CD8-positive, alpha-beta memory T cell (primary cell): Measurements from ENCODE around the gene TPR. TPM values are rescaled to one million over a fixed set of nuclear protein-coding genes. Genes with fewer than 3 reads are reported as not detected.

Experiments
- CTCF ChIA-PET: fragments of 350-600 bp; sonication (Branson Sonifier 250); formaldehyde crosslinking; loops from one replicate; lab custom pipeline; 2021; ENCODE audit warnings: antibody characterized with exemption; lab: Charles Lee
- POLR2A ChIA-PET: fragments of 350-600 bp; sonication (Branson Sonifier 250); formaldehyde crosslinking; loops from one replicate; lab custom pipeline; 2021; ENCODE audit warnings: antibody characterized with exemption; lab: Charles Lee
- DNase-seq, 5 donors: peaks; one replicate each; pipeline versions ENCODE4 v3.0.0 to v3.0.0-alpha.2; 2020 to 2022; ENCODE audit warnings: mixed read lengths in 1 of 5
- H3K27ac ChIP-seq: one replicate; pipeline ENCODE4 v1.7.0; 2013; ENCODE audit warnings: low read depth, mild to moderate bottlenecking, low read length, moderate library complexity
- H3K27me3 ChIP-seq: 2 replicates; pipeline ENCODE4 v1.7.0; 2013; ENCODE audit warnings: low read length, mild to moderate bottlenecking; ENCODE audit not compliant: insufficient read depth, poor library complexity, severe bottlenecking
- H3K36me3 ChIP-seq: 2 replicates; pipeline ENCODE4 v1.7.0; 2013; ENCODE audit warnings: mild to moderate bottlenecking, low read length, moderate library complexity; ENCODE audit not compliant: insufficient read depth
- H3K4me1 ChIP-seq: 2 replicates; pipeline ENCODE4 v1.7.0; 2013; ENCODE audit warnings: mild to moderate bottlenecking, low read length, moderate library complexity; ENCODE audit not compliant: insufficient read depth
- H3K4me3 ChIP-seq: 2 replicates; pipeline ENCODE4 v1.7.0; 2013; ENCODE audit warnings: mild to moderate bottlenecking, low read length
- H3K9me3 ChIP-seq: 2 replicates; pipeline ENCODE4 v1.7.0; 2013; ENCODE audit warnings: mild to moderate bottlenecking, low read length
- H3K27ac Mint-ChIP-seq, 8 donors: one replicate each; pipeline ENCODE4 v1.8.0; 2020 to 2021; ENCODE audit warnings: mixed read lengths in 8 of 8, mild to moderate bottlenecking in 6 of 8, inconsistent platforms in 3 of 8, moderate library complexity in 3 of 8
- H3K27me3 Mint-ChIP-seq, 2 donors: one replicate each; pipeline ENCODE4 v1.8.0; 2020 to 2021; ENCODE audit warnings: mixed read lengths in 2 of 2, mild to moderate bottlenecking in 1 of 2, moderate library complexity in 1 of 2
- H3K36me3 Mint-ChIP-seq, 3 donors: one replicate each; pipeline ENCODE4 v1.8.0; 2020 to 2021; ENCODE audit warnings: mixed read lengths in 3 of 3, inconsistent platforms in 1 of 3, mild to moderate bottlenecking in 1 of 3
- H3K4me1 Mint-ChIP-seq, 3 donors: one replicate each; pipeline ENCODE4 v1.8.0; 2020 to 2021; ENCODE audit warnings: mixed read lengths in 3 of 3, inconsistent platforms in 1 of 3, mild to moderate bottlenecking in 1 of 3
- H3K4me3 Mint-ChIP-seq, 7 donors: one replicate each; pipeline ENCODE4 v1.8.0; 2020 to 2021; ENCODE audit warnings: mixed read lengths in 7 of 7, mild to moderate bottlenecking in 6 of 7, moderate library complexity in 4 of 7, inconsistent platforms in 2 of 7
- H3K9me3 Mint-ChIP-seq, 5 donors: one replicate each; pipeline ENCODE4 v1.8.0; 2020 to 2022; ENCODE audit warnings: mixed read lengths in 5 of 5, mild to moderate bottlenecking in 3 of 5, moderate library complexity in 2 of 5, inconsistent platforms in 1 of 5
- polyA plus RNA-seq: library from polyadenylated mRNA; unstranded; fragments of 300-500 nt; fragmentation: Illumina TruSeq; gene quantifications from one replicate; pipeline ENCODE4 v1.2.3, GENCODE V29; 2021
- total RNA-seq, 2 experiments: library from RNA; stranded (reverse); gene quantifications; one replicate each; pipeline ENCODE4 v1.2.3, GENCODE V29; 2021

The TPR gene
- total and polyA plus RNA-seq, 3 experiments from 2014 or later, result 73.4 to 117 (median 111) TPM

- DNase-seq, result no peak
- Mint-ChIP-seq H3K27ac (no peak overlapping the region), H3K36me3 (no peaks in the 10 kb centered on the region), H3K4me3 (no peak overlapping the region), H3K9me3 (no peaks in the 10 kb centered on the region), H3K4me1 (peaks cover 1 to 6% (median 2%) of the 10 kb centered on the region in 3 donors), H3K27me3 (peaks cover 0 to 7% of the 10 kb centered on the region in 2 donors)
- H3K9me3 ChIP-seq, result no peaks in the 10 kb centered on the region
- H3K27me3 ChIP-seq, result no peaks in the 10 kb centered on the region
- ChIA-PET CTCF (no interaction called here), POLR2A (no interaction called here)
- no peak overlapping the region for H3K27ac ChIP-seq
- H3K36me3 ChIP-seq, result no peaks in the 10 kb centered on the region
- H3K4me1 ChIP-seq, result peaks cover 29% of the 10 kb centered on the region
- no peak overlapping the region for H3K4me3 ChIP-seq
Measured at GRCh38 chr1:186298851-186299250, 76.2 kb downstream of the TPR start.

GRCh38 chr1:186297439-186298045 is 77.5 kb downstream of the TPR start:
- no peaks in the 10 kb centered on the region for H3K36me3 ChIP-seq
- peaks cover 16% of the 10 kb centered on the region for H3K4me1 ChIP-seq
- H3K4me3 ChIP-seq, result no peak overlapping the region
- Mint-ChIP-seq H3K4me1 (peaks cover 0 to 5% (median 0%) of the 10 kb centered on the region in 3 donors), H3K27ac (no peak overlapping the region), H3K9me3 (no peaks in the 10 kb centered on the region), H3K36me3 (no peaks in the 10 kb centered on the region), H3K4me3 (no peak overlapping the region), H3K27me3 (peaks cover 0 to 12% of the 10 kb centered on the region in 2 donors)
- CTCF ChIA-PET, result no interaction called here
- POLR2A ChIA-PET, result no interaction called here
- no peak for DNase-seq
- no peaks in the 10 kb centered on the region for H3K9me3 ChIP-seq
- H3K27ac ChIP-seq, result no peak overlapping the region
- H3K27me3 ChIP-seq, result no peaks in the 10 kb centered on the region

GRCh38 chr1:186295980-186296379 is 79.1 kb downstream of the TPR start, which contains the start of gene PRG4:
Gene PRG4, plus strand, starts transcription at chr1:186296279.
- POLR2A ChIA-PET, result no interaction called here
- CTCF ChIA-PET, result no interaction called here

GRCh38 chr1:186292875-186293274 is 82.2 kb downstream of the TPR start:
- POLR2A ChIA-PET, result no interaction called here

More at GRCh38 chr1:186295980-186296379, 79.1 kb downstream of the TPR start, which contains the start of gene PRG4:
- Mint-ChIP-seq H3K4me3 (no peak within 1 kb of the TSS), H3K36me3 (no peaks in the 10 kb centered on the region), H3K4me1 (no peaks in the 10 kb centered on the region), H3K27me3 (peaks cover 0 to 12% of the 10 kb centered on the region in 2 donors), H3K27ac (no peak within 1 kb of the TSS), H3K9me3 (no peaks in the 10 kb centered on the region)
- no peak within 1 kb of the TSS for H3K27ac ChIP-seq
- no peaks in the 10 kb centered on the region for H3K36me3 ChIP-seq
- H3K4me3 ChIP-seq, result no peak within 1 kb of the TSS
- DNase-seq, result no peak
- H3K9me3 ChIP-seq, result no peaks in the 10 kb centered on the region
- H3K27me3 ChIP-seq, result no peaks in the 10 kb centered on the region
- peaks cover 9% of the 10 kb centered on the region for H3K4me1 ChIP-seq

GRCh38 chr1:186291271-186291670 is 83.8 kb downstream of the TPR start:
- H3K9me3 ChIP-seq, result no peaks in the 10 kb centered on the region
- no peak for DNase-seq
- H3K4me3 ChIP-seq, result no peak overlapping the region
- Mint-ChIP-seq H3K4me3 (no peak overlapping the region), H3K27me3 (peaks cover 6 to 43% of the 10 kb centered on the region in 2 donors), H3K36me3 (peaks cover 0 to 3% (median 2%) of the 10 kb centered on the region in 3 donors), H3K27ac (no peak overlapping the region), H3K9me3 (no peaks in the 10 kb centered on the region), H3K4me1 (peaks cover 4 to 25% (median 9%) of the 10 kb centered on the region in 3 donors)
- no peaks in the 10 kb centered on the region for H3K27me3 ChIP-seq
- CTCF ChIA-PET, result no interaction called here
- POLR2A ChIA-PET, result no interaction called here
- H3K27ac ChIP-seq, result no peak overlapping the region
- no peaks in the 10 kb centered on the region for H3K36me3 ChIP-seq
- peaks cover 45% of the 10 kb centered on the region for H3K4me1 ChIP-seq

More at GRCh38 chr1:186292875-186293274, 82.2 kb downstream of the TPR start:
- Histone ChIP-seq H3K4me1 (peaks cover 38% of the 10 kb centered on the region), H3K27ac (no peak overlapping the region), H3K9me3 (no peaks in the 10 kb centered on the region), H3K27me3 (no peaks in the 10 kb centered on the region), H3K36me3 (no peaks in the 10 kb centered on the region), H3K4me3 (no peak overlapping the region)
- Mint-ChIP-seq H3K4me3 (no peak overlapping the region), H3K4me1 (peaks cover 4 to 23% (median 9%) of the 10 kb centered on the region in 3 donors), H3K27me3 (peaks cover 1 to 27% of the 10 kb centered on the region in 2 donors), H3K36me3 (peaks cover 0 to 3% (median 2%) of the 10 kb centered on the region in 3 donors), H3K9me3 (no peaks in the 10 kb centered on the region), H3K27ac (no peak overlapping the region)
- CTCF ChIA-PET, result no interaction called here
- no peak for DNase-seq

GRCh38 chr1:186289943-186290545 is 85.0 kb downstream of the TPR start:
- CTCF ChIA-PET, result interaction anchor here (0.8 to 1.2 kb wide), 2 partner anchors 12 to 609 kb away, joined by 3 read pairs; no protein-coding TSS in a partner anchor
- POLR2A ChIA-PET, result no interaction called here
- no peak overlapping the region for H3K27ac ChIP-seq

GRCh38 chr1:186286615-186287315 is 88.3 kb downstream of the TPR start:
- POLR2A ChIA-PET, result no interaction called here
- Histone ChIP-seq H3K27me3 (no peaks in the 10 kb centered on the region), H3K4me1 (peaks cover 50% of the 10 kb centered on the region), H3K4me3 (no peak overlapping the region), H3K36me3 (no peaks in the 10 kb centered on the region), H3K9me3 (no peaks in the 10 kb centered on the region), H3K27ac (no peak overlapping the region)
- Mint-ChIP-seq H3K36me3 (peaks cover 0 to 3% (median 2%) of the 10 kb centered on the region in 3 donors), H3K27ac (no peak overlapping the region), H3K9me3 (no peaks in the 10 kb centered on the region), H3K4me1 (peaks cover 4 to 25% (median 9%) of the 10 kb centered on the region in 3 donors), H3K4me3 (no peak overlapping the region), H3K27me3 (peaks cover 12 to 44% of the 10 kb centered on the region in 2 donors)
- CTCF ChIA-PET, result no interaction called here
- DNase-seq, result no peak

More at GRCh38 chr1:186289943-186290545, 85.0 kb downstream of the TPR start:
- peaks cover 45% of the 10 kb centered on the region for H3K4me1 ChIP-seq
- peaks cover 0 to 3% (median 2%) of the 10 kb centered on the region in 3 donors for H3K36me3 Mint-ChIP-seq
- no peaks in the 10 kb centered on the region for H3K36me3 ChIP-seq
- no peak for DNase-seq
- H3K9me3 ChIP-seq, result no peaks in the 10 kb centered on the region
- H3K27me3 Mint-ChIP-seq, result peaks cover 7 to 49% of the 10 kb centered on the region in 2 donors
- H3K9me3 Mint-ChIP-seq, result no peaks in the 10 kb centered on the region
- no peaks in the 10 kb centered on the region for H3K27me3 ChIP-seq
- H3K4me1 Mint-ChIP-seq, result peaks cover 4 to 25% (median 9%) of the 10 kb centered on the region in 3 donors
- H3K4me3 ChIP-seq, result no peak overlapping the region
- no peak overlapping the region for H3K4me3 Mint-ChIP-seq
- no peak overlapping the region for H3K27ac Mint-ChIP-seq

- CTCF ChIA-PET, result no interaction called here
- no peaks in the 10 kb centered on the region for H3K36me3 ChIP-seq
- Mint-ChIP-seq H3K36me3 (no peaks in the 10 kb centered on the region), H3K27me3 (peaks cover 12 to 34% of the 10 kb centered on the region in 2 donors), H3K27ac (no peak overlapping the region), H3K4me3 (no peak overlapping the region), H3K9me3 (no peaks in the 10 kb centered on the region), H3K4me1 (peaks cover 0 to 7% (median 0%) of the 10 kb centered on the region in 3 donors)
- H3K4me1 ChIP-seq, result peaks cover 18% of the 10 kb centered on the region
- no peak for DNase-seq
- no peaks in the 10 kb centered on the region for H3K9me3 ChIP-seq
- POLR2A ChIA-PET, result no interaction called here
- H3K4me3 ChIP-seq, result no peak overlapping the region
- no peak overlapping the region for H3K27ac ChIP-seq
- no peaks in the 10 kb centered on the region for H3K27me3 ChIP-seq
Measured at GRCh38 chr1:186283374-186283773, 91.7 kb downstream of the TPR start.
